ENCODE data around the gene H2BK1.

The H2BK1 gene

DNA sequence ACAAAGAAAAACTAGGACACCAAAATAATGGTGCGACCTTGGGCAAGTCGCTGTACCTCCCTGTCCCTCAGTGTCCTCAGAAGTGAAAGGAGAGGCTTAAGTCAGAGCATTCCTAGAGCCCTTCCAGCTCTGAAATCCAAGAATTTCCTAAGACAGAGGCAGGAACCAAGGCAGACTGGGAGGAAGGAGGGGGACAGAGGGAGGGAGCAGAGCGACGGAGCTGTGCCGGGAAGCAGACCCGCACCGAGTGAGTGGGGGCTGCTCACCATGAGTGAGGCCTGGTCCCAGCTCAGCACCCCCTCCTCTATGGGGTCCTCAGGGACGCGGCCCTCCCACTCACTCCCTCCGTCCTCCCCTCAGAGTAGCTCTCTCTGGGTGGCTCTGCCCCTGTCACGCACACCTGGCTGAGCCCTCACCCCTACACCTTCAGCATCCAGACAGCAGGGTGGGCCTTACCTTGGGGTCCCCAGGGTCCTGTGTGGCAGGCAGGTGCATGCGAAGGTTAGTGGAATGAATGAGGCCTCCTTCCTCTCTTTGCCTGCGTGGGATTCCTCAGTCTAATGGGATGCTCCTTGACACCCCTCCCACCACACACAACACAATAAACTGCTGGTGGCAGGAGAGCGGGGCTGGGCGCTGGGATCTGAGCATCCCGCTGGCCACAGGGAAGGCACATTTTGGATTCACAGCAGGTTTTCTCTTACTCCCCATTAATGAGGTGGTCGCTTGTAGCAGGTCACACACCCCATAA lies 42.8 kb upstream of the H2BK1 start:
- H3K27me3 ChIP-seq (ENCODE audit: control insufficient read depth, low read length) = peaks cover 72% of the 10 kb centered on the region

DNA sequence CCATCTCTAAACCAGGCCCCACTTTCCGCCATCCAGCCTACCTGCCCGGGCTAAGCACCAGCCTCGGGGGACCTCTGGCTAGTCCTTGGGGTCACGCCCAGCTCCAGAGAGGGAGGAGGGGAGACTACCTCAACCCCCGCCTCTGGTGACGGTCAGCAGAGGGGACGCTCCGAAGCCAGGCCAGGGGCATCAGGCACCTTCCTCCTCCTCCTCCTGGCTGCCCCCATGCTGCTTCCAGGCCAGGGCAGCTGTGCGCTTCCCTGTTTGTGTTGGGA lies 42.2 kb upstream of the H2BK1 start:
- H3K4me3 ChIP-seq (ENCODE audit: low read length) = no peak overlapping the region
- no peak overlapping the region for H3K4me2 ChIP-seq (ENCODE audit: low read length)
- H3F3A ChIP-seq (ENCODE audit: control insufficient read depth, insufficient read depth) = no peaks in the 10 kb centered on the region
- H3K9me2 ChIP-seq (replicated peaks; ENCODE audit: control insufficient read depth, low read length) = no peaks in the 10 kb centered on the region
- H3K4me1 ChIP-seq (ENCODE audit: control insufficient read depth, low read length) = peaks cover 17% of the 10 kb centered on the region
- no peaks in the 10 kb centered on the region for H3K9me3 ChIP-seq (ENCODE audit: control insufficient read depth, insufficient read depth, low read length)
- H3K27ac ChIP-seq (ENCODE audit: low read depth, low read length) = no peak overlapping the region
- H4K20me1 ChIP-seq (ENCODE audit: control insufficient read depth, insufficient read depth, low read depth, low read length) = 0 out of 2 replicates have a peak, but pooled peaks cover 3% of the 10 kb centered on the region
- H3K36me3 ChIP-seq (ENCODE audit: control insufficient read depth, low read length) = no peaks in the 10 kb centered on the region
- H3K27me3 ChIP-seq (ENCODE audit: control insufficient read depth, low read length) = peaks cover 75% of the 10 kb centered on the region
- H3K79me2 ChIP-seq (ENCODE audit: control insufficient read depth, low read length) = no peaks in the 10 kb centered on the region
- TF ChIP-seq, protein P1, sequence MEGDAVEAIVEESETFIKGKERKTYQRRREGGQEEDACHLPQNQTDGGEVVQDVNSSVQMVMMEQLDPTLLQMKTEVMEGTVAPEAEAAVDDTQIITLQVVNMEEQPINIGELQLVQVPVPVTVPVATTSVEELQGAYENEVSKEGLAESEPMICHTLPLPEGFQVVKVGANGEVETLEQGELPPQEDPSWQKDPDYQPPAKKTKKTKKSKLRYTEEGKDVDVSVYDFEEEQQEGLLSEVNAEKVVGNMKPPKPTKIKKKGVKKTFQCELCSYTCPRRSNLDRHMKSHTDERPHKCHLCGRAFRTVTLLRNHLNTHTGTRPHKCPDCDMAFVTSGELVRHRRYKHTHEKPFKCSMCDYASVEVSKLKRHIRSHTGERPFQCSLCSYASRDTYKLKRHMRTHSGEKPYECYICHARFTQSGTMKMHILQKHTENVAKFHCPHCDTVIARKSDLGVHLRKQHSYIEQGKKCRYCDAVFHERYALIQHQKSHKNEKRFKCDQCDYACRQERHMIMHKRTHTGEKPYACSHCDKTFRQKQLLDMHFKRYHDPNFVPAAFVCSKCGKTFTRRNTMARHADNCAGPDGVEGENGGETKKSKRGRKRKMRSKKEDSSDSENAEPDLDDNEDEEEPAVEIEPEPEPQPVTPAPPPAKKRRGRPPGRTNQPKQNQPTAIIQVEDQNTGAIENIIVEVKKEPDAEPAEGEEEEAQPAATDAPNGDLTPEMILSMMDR (IDR thresholded peaks at IDR 0.05; ENCODE audit: low read depth, low read length, poor library complexity, severe bottlenecking) = no peak
- TF ChIP-seq EZH2phosphoT487 (IDR thresholded peaks at IDR 0.05; ENCODE audit: borderline replicate concordance, low read length) = no peak

More for the DNA sequence above, 42.8 kb upstream of the H2BK1 start:
- no peaks in the 10 kb centered on the region for H3F3A ChIP-seq (ENCODE audit: control insufficient read depth, insufficient read depth)
- H3K4me1 ChIP-seq (ENCODE audit: control insufficient read depth, low read length) = peaks cover 15% of the 10 kb centered on the region
- no peak for TF ChIP-seq EZH2phosphoT487 (IDR thresholded peaks at IDR 0.05; ENCODE audit: borderline replicate concordance, low read length)
- TF ChIP-seq, protein P1 (IDR thresholded peaks at IDR 0.05; ENCODE audit: low read depth, low read length, poor library complexity, severe bottlenecking) = no peak
- no peaks in the 10 kb centered on the region for H3K79me2 ChIP-seq (ENCODE audit: control insufficient read depth, low read length)
- 0 out of 2 replicates have a peak, but pooled peaks cover under 1% of the 10 kb centered on the region for H4K20me1 ChIP-seq (ENCODE audit: control insufficient read depth, insufficient read depth, low read depth, low read length)
- no peaks in the 10 kb centered on the region for H3K9me3 ChIP-seq (ENCODE audit: control insufficient read depth, insufficient read depth, low read length)
- H3K36me3 ChIP-seq (ENCODE audit: control insufficient read depth, low read length) = no peaks in the 10 kb centered on the region
- no peaks in the 10 kb centered on the region for H3K9me2 ChIP-seq (replicated peaks; ENCODE audit: control insufficient read depth, low read length)
- H3K4me3 ChIP-seq (ENCODE audit: low read length) = no peak overlapping the region
- no peak overlapping the region for H3K4me2 ChIP-seq (ENCODE audit: low read length)
- H3K27ac ChIP-seq (ENCODE audit: low read depth, low read length) = no peak overlapping the region

DNA sequence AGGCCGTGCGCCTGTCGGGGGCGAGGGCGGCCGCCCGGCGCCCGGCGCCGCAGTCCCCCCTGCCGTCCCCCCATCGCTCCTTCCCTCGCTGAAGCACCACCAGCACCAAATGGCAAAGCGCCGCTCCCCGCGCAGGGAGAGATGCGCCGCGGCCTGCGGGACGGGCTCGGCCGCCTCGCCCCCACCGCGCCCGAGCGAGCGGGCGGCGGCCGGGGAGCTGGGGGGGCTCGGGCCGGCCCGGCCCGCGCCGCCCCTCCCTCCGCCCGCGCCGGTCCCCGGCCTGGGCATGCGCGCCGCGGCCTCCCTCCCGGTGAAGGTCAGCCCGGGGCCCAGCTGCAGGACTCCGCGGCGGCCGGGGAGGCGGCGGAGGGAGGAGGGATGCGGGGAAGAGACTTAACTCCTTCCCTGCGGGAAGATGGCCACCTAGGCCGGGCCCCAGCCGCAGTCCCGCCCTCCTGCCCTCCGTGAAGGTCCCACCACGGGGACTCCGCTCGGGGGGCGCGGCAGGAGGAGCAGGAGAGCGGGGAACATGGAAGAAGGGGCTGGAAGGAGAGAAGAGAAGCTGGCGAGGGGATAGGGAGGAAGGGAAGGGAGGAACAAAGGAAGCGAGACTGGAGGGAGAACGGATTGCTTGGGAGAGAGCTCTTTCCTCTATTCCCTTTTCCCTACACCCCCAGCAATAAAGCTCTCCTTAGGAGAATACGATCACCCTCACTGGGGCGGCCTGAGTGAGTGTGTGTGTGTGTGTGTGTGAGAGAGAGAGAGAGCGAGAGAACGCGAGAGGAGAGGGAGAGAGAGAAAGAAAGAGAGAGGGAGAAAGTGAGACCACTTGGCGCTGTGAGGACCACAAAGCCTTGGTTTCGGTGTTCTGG lies 41.6 kb upstream of the H2BK1 start:
- no peak for TF ChIP-seq EZH2phosphoT487 (IDR thresholded peaks at IDR 0.05; ENCODE audit: borderline replicate concordance, low read length)
- TF ChIP-seq, protein P1 (IDR thresholded peaks at IDR 0.05; ENCODE audit: low read depth, low read length, poor library complexity, severe bottlenecking) = no peak
- no peaks in the 10 kb centered on the region for H3K79me2 ChIP-seq (ENCODE audit: control insufficient read depth, low read length)
- H4K20me1 ChIP-seq (ENCODE audit: control insufficient read depth, insufficient read depth, low read depth, low read length) = peaks cover 5% of the 10 kb centered on the region; the same call in 1 of the 2 replicates
- peak overlapping the region; percentile 36 for H3K4me2 ChIP-seq (ENCODE audit: low read length)
- peak overlapping the region; percentile 3; the same call in 1 of the 2 replicates for H3K4me3 ChIP-seq (ENCODE audit: low read length)
- H3K27me3 ChIP-seq (ENCODE audit: control insufficient read depth, low read length) = peaks cover 78% of the 10 kb centered on the region
- H3K4me1 ChIP-seq (ENCODE audit: control insufficient read depth, low read length) = peaks cover 17% of the 10 kb centered on the region
- no peaks in the 10 kb centered on the region for H3K9me2 ChIP-seq (replicated peaks; ENCODE audit: control insufficient read depth, low read length)
- no peaks in the 10 kb centered on the region for H3K9me3 ChIP-seq (ENCODE audit: control insufficient read depth, insufficient read depth, low read length)
- H3K27ac ChIP-seq (ENCODE audit: low read depth, low read length) = no peak overlapping the region
- H3K36me3 ChIP-seq (ENCODE audit: control insufficient read depth, low read length) = no peaks in the 10 kb centered on the region
- no peaks in the 10 kb centered on the region for H3F3A ChIP-seq (ENCODE audit: control insufficient read depth, insufficient read depth)

Data from DOHH2 (cell line).